Neural progenitor cell (in vitro differentiated cells): Measurements from ENCODE around the gene CCNB1. TPM values are rescaled to one million over a fixed set of nuclear protein-coding genes. Genes with fewer than 3 reads are reported as not detected.

ENCODE experiments used
- DNase-seq: peaks from one replicate; pipeline ENCODE4 v3.0.0-alpha.2; 2016; ENCODE audit warnings: low spot score
- H2AFZ ChIP-seq: fragments of 200-600 bp; sonication (generic); replicated peaks from 2 replicates; pipeline ENCODE4 v1.6.1; 2016; ENCODE audit warnings: antibody characterized with exemption
- H3F3A ChIP-seq: fragments of 200-600 bp; sonication (generic); 2 replicates; pipeline ENCODE4 v1.6.1; 2016; ENCODE audit warnings: antibody characterized with exemption, low read depth
- H3K27ac ChIP-seq: fragments of 200-600 bp; sonication (generic); 2 replicates; pipeline ENCODE4 v1.5.1; 2016; ENCODE audit warnings: mild to moderate bottlenecking
- H3K27me3 ChIP-seq: fragments of 200-600 bp; sonication (generic); 2 replicates; pipeline ENCODE4 v1.6.1; 2016; ENCODE audit warnings: mild to moderate bottlenecking, moderate library complexity
- H3K36me3 ChIP-seq: fragments of 200-600 bp; sonication (generic); 2 replicates; pipeline ENCODE4 v1.5.1; 2016
- H3K4me1 ChIP-seq: fragments of 200-600 bp; sonication (generic); 2 replicates; pipeline ENCODE4 v1.6.1; 2016; ENCODE audit warnings: mixed run types
- H3K4me2 ChIP-seq: fragments of 200-600 bp; sonication (generic); 2 replicates; pipeline ENCODE4 v1.6.1; 2016
- H3K4me3 ChIP-seq: fragments of 200-600 bp; sonication (generic); 2 replicates; pipeline ENCODE4 v1.5.1; 2016
- H3K79me2 ChIP-seq: fragments of 200-600 bp; sonication (generic); 2 replicates; pipeline ENCODE4 v1.6.1; 2016; ENCODE audit warnings: low read depth
- H3K9ac ChIP-seq: fragments of 200-600 bp; sonication (generic); 2 replicates; pipeline ENCODE4 v1.6.1; 2016
- H3K9me3 ChIP-seq: fragments of 200-600 bp; sonication (generic); 2 replicates; pipeline ENCODE4 v1.5.1; 2016; ENCODE audit warnings: low read depth
- H4K20me1 ChIP-seq: fragments of 200-600 bp; sonication (generic); 2 replicates; pipeline ENCODE4 v1.6.1; 2016; ENCODE audit warnings: low read depth
- H3K27ac Mint-ChIP-seq: 3 replicates; pipeline ENCODE4 v1.8.0; 2021; ENCODE audit warnings: mixed read lengths
- H3K27me3 Mint-ChIP-seq: 2 replicates; pipeline ENCODE4 v1.8.0; 2022; ENCODE audit warnings: low read depth, mild to moderate bottlenecking, inconsistent platforms, moderate library complexity, mixed read lengths; ENCODE audit not compliant: insufficient read depth
- H3K36me3 Mint-ChIP-seq: 3 replicates; pipeline ENCODE4 v1.8.0; 2021; ENCODE audit warnings: mixed read lengths
- H3K4me1 Mint-ChIP-seq: 3 replicates; pipeline ENCODE4 v1.8.0; 2021; ENCODE audit warnings: mixed read lengths
- H3K4me3 Mint-ChIP-seq: 3 replicates; pipeline ENCODE4 v1.8.0; 2021; ENCODE audit warnings: mild to moderate bottlenecking, moderate library complexity, mixed read lengths
- H3K9me3 Mint-ChIP-seq: 3 replicates; pipeline ENCODE4 v1.8.0; 2020; ENCODE audit warnings: mixed read lengths
- EZH2 ChIP-seq: fragments of 200-600 bp; sonication (generic); IDR thresholded peaks from 2 replicates; pipeline ENCODE4 v1.6.1; 2017; ENCODE audit warnings: antibody characterized with exemption, mild to moderate bottlenecking, moderate library complexity
- EZH2phosphoT487 ChIP-seq: fragments of 200-600 bp; sonication (generic); IDR thresholded peaks from 2 replicates; pipeline ENCODE4 v1.6.1; 2017; ENCODE audit warnings: antibody characterized with exemption
- total RNA-seq: library from RNA; depleted of rRNA; stranded (reverse); fragments of >200 nt; gene quantifications from 2 replicates; pipeline ENCODE4 v1.2.3, GENCODE V29; 2015; ENCODE audit warnings: low replicate concordance
- TF ChIP-seq, protein P1 (sequence below): fragments of 200-600 bp; sonication (generic); IDR thresholded peaks from 2 replicates; pipeline ENCODE4 v1.5.1; 2017; ENCODE audit warnings: antibody characterized with exemption, mild to moderate bottlenecking

Gene CCNB1
- 317 and 408 TPM in 2 replicates for total RNA-seq

DNA sequence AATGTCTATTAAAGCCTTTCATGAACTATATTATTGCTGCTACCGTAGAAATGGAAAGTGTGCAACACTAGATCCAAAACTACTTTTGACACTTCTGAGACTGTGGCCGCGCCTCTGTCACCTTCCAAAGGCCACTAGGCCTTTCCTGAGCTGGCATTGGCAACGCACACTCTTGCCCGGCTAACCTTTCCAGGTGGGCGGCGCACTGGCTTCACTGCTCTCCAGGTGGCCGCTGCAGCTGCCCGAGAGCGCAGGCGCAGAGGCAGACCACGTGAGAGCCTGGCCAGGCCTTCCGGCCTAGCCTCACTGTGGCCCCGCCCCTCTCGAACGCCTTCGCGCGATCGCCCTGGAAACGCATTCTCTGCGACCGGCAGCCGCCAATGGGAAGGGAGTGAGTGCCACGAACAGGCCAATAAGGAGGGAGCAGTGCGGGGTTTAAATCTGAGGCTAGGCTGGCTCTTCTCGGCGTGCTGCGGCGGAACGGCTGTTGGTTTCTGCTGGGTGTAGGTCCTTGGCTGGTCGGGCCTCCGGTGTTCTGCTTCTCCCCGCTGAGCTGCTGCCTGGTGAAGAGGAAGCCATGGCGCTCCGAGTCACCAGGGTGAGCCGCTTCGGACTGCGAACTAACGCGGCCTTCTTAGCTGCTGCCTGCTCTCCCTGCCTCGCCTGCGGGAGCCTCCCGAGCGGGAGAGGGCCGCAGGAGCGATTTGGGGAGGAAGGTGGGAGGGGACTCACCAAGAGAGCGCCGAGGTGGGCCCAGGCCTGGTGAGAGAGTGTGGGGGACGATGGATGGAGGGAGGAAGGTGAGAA lies at the start of gene CCNB1:
Gene CCNB1 (plus strand): TSS at position 465 of the 807 bp plus-strand sequence. CDS start 113 bp downstream, at position 578.
- peaks cover 17% of the 10 kb centered on the region for H3K36me3 ChIP-seq
- peaks cover 38% of the 10 kb centered on the region for H3K4me1 Mint-ChIP-seq
- peak; percentile 99 for DNase-seq
- peak within 1 kb of the TSS; percentile 72 for H3K4me3 ChIP-seq
- H3K9me3 ChIP-seq, result no peaks in the 10 kb centered on the region
- H3K9me3 Mint-ChIP-seq, result peaks cover 4% of the 10 kb centered on the region
- H3K79me2 ChIP-seq, result peaks cover 49% of the 10 kb centered on the region
- peak within 1 kb of the TSS; percentile 98 for H3K4me3 Mint-ChIP-seq
- peaks cover 35% of the 10 kb centered on the region for H3F3A ChIP-seq
- H3K27ac Mint-ChIP-seq, result peak within 1 kb of the TSS; percentile 97
- peaks cover 21% of the 10 kb centered on the region for H4K20me1 ChIP-seq
- peak within 1 kb of the TSS; percentile 70 for H3K9ac ChIP-seq
- peak within 1 kb of the TSS; percentile 60 for H3K27ac ChIP-seq
- H3K27me3 ChIP-seq, result no peaks in the 10 kb centered on the region
- TF ChIP-seq EZH2 (no peak), EZH2phosphoT487 (no peak)
- TF ChIP-seq, protein P1, sequence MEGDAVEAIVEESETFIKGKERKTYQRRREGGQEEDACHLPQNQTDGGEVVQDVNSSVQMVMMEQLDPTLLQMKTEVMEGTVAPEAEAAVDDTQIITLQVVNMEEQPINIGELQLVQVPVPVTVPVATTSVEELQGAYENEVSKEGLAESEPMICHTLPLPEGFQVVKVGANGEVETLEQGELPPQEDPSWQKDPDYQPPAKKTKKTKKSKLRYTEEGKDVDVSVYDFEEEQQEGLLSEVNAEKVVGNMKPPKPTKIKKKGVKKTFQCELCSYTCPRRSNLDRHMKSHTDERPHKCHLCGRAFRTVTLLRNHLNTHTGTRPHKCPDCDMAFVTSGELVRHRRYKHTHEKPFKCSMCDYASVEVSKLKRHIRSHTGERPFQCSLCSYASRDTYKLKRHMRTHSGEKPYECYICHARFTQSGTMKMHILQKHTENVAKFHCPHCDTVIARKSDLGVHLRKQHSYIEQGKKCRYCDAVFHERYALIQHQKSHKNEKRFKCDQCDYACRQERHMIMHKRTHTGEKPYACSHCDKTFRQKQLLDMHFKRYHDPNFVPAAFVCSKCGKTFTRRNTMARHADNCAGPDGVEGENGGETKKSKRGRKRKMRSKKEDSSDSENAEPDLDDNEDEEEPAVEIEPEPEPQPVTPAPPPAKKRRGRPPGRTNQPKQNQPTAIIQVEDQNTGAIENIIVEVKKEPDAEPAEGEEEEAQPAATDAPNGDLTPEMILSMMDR, result no peak
- peaks cover 21% of the 10 kb centered on the region for H3K4me1 ChIP-seq
- H3K36me3 Mint-ChIP-seq, result peaks cover 26% of the 10 kb centered on the region
- H2AFZ ChIP-seq, result peak within 1 kb of the TSS; percentile 70
- peaks cover 6% of the 10 kb centered on the region for H3K27me3 Mint-ChIP-seq
- H3K4me2 ChIP-seq, result peak within 1 kb of the TSS; percentile 89

DNA sequence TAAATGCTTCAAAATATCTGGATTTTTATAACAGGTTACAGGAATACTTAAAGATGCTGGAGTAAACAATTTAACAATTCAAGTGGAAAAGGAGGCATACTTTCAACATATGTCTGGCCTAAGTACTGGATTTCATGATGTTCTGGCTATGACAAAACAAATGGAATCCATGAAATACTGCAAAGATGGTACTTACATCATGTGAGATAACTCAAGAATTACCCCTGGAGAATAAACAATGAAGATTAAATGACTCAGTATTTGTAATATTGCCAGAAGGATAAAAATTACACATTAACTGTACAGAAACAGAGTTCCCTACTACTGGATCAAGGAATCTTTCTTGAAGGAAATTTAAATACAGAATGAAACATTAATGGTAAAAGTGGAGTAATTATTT lies 37.5 kb upstream of the CCNB1 start:
- Histone ChIP-seq H3K79me2 (no peaks in the 10 kb centered on the region), H3K9ac (no peak overlapping the region), H2AFZ (no peak overlapping the region), H3K36me3 (peaks cover 14% of the 10 kb centered on the region), H3K27me3 (no peaks in the 10 kb centered on the region), H3K27ac (no peak overlapping the region), H3K4me2 (no peak overlapping the region), H4K20me1 (no peaks in the 10 kb centered on the region), H3K9me3 (no peaks in the 10 kb centered on the region), H3K4me1 (no peaks in the 10 kb centered on the region), H3K4me3 (no peak overlapping the region), H3F3A (peaks cover 7% of the 10 kb centered on the region)
- H3K36me3 Mint-ChIP-seq, result peaks cover 15% of the 10 kb centered on the region
- TF ChIP-seq EZH2phosphoT487, result no peak
- TF ChIP-seq, protein P1, result no peak
- no peak for TF ChIP-seq EZH2
- H3K4me1 Mint-ChIP-seq, result no peaks in the 10 kb centered on the region
- no peaks in the 10 kb centered on the region for H3K27me3 Mint-ChIP-seq
- H3K9me3 Mint-ChIP-seq, result no peaks in the 10 kb centered on the region
- H3K4me3 Mint-ChIP-seq, result no peak overlapping the region
- DNase-seq, result no peak
- H3K27ac Mint-ChIP-seq, result no peak overlapping the region

DNA sequence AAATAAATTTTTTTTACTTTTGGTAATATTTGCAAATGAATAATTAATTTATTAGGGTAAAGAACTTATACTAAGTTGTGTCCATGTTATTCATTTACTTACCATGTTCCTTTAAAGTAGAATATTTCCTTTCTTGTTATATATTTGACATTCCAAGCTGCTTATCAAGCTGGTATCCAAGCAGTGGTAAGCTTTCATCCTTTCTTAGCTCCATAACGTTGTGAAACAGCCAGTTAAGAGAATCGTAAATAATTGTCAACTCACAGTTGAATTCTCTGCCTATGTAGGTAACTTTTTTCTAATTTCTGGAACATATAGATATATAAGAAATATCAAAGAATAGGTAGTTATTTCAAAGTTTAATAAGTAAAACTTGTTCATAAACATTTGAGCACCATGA lies 36.7 kb upstream of the CCNB1 start:
- TF ChIP-seq, protein P1, result no peak
- TF ChIP-seq EZH2phosphoT487 (no peak), EZH2 (no peak)
- H3K27ac Mint-ChIP-seq, result no peak overlapping the region
- Histone ChIP-seq H3K36me3 (peaks cover 14% of the 10 kb centered on the region), H3F3A (peaks cover 7% of the 10 kb centered on the region), H3K27ac (no peak overlapping the region), H3K9me3 (no peaks in the 10 kb centered on the region), H3K4me3 (no peak overlapping the region), H3K4me1 (no peaks in the 10 kb centered on the region), H4K20me1 (no peaks in the 10 kb centered on the region), H3K9ac (no peak overlapping the region), H3K4me2 (no peak overlapping the region), H3K79me2 (no peaks in the 10 kb centered on the region), H3K27me3 (no peaks in the 10 kb centered on the region), H2AFZ (no peak overlapping the region)
- H3K4me1 Mint-ChIP-seq, result no peaks in the 10 kb centered on the region
- H3K36me3 Mint-ChIP-seq, result peaks cover 15% of the 10 kb centered on the region
- H3K27me3 Mint-ChIP-seq, result no peaks in the 10 kb centered on the region
- DNase-seq, result no peak
- no peaks in the 10 kb centered on the region for H3K9me3 Mint-ChIP-seq
- H3K4me3 Mint-ChIP-seq, result no peak overlapping the region
